Hepatocyte (in vitro differentiated cells): Measurements from ENCODE around the gene SNRNP25.

Experiments
- CTCF ChIP-seq: fragments of 200-600 bp; sonication (generic); IDR thresholded peaks from 2 replicates; pipeline ENCODE4 v1.5.1; 2016; ENCODE audit warnings: antibody characterized with exemption, mild to moderate bottlenecking; ENCODE audit not compliant: poor library complexity
- EZH2phosphoT487 ChIP-seq: fragments of 200-600 bp; sonication (generic); IDR thresholded peaks from one replicate; pipeline ENCODE4 v1.6.1; 2018; ENCODE audit warnings: antibody characterized with exemption, mild to moderate bottlenecking, low read depth, moderate library complexity; ENCODE audit not compliant: unreplicated experiment, severe bottlenecking

- TF ChIP-seq CTCF (no peak), EZH2phosphoT487 (no peak)
These were observed 23.7 kb downstream of the SNRNP25 start for GRCh38 chr16:77273-77806.
